ENCODE data around the gene DOCK4.

GRCh38 chr7:112069879-112070321, 136.3 kb downstream of the DOCK4 start:
- TF ChIP-seq EZH2 (IDR thresholded peaks at IDR 0.05; ENCODE audit: insufficient read depth, poor library complexity, severe bottlenecking) (no peak), EZH2phosphoT487 (IDR thresholded peaks at IDR 0.05; ENCODE audit: insufficient read depth, low read depth) (no peak)
